Brain microvascular endothelial cell (primary cell): ENCODE measurements around the gene ITIH1.
"Not testable (repeated sequence)": the region's sequence is repeated elsewhere in the genome, so short reads cannot be mapped to it uniquely, and the experiment has no call there.

Experiments
- DNase-seq: peaks from one replicate; pipeline ENCODE4 v3.0.0-alpha.2; 2020
- H3K27ac ChIP-seq: fragments of 250-450 bp; sonication (Bioruptor Pico); 2 replicates; pipeline ENCODE4 v1.5.1; 2020; ENCODE audit warnings: mild to moderate bottlenecking, moderate library complexity
- H3K27me3 ChIP-seq: fragments of 250-450 bp; sonication (Bioruptor Pico); replicated peaks from 2 replicates; pipeline ENCODE4 v1.5.1; 2020; ENCODE audit warnings: mild to moderate bottlenecking
- H3K36me3 ChIP-seq: fragments of 250-450 bp; sonication (Bioruptor Pico); replicated peaks from 2 replicates; pipeline ENCODE4 v1.5.1; 2020; ENCODE audit warnings: mild to moderate bottlenecking
- H3K4me3 ChIP-seq: 2 replicates; pipeline ENCODE4 v1.5.1; 2011; ENCODE audit warnings: low read depth, mild to moderate bottlenecking, control low read depth, low read length, moderate library complexity
- in situ Hi-C: cut with HindIII; loops from 2 replicates; pipeline ENCODE4 v1.10.0; 2017; ENCODE audit warnings: low sequenced_read_pairs, low pct_ligation_motif_present
- TF ChIP-seq, protein P1 (sequence below): IDR thresholded peaks from 2 replicates; pipeline ENCODE4 v1.5.1; 2011; ENCODE audit warnings: low read depth, mild to moderate bottlenecking, moderate library complexity, low read length, control low read depth, inconsistent platforms; ENCODE audit errors: missing control alignments

ITIH1 gene

DNA sequence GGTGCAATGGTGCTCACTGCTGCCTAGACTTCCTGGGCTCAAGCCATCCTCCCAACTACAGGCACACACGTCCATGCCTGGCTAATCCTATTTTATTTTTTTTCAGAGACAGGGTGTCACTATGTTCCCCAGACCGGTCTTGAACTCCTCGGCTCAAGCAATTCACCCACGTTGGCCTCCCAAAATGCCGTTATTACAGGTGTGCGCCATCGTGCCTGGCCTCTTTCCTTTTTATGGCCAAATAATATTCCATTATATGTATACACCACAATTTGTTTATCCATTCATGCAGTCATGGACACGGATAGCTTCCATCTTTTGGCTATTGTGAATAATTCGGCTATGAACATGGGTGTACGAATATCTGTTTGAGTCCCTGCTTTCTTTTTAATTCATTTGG, 5.7 kb upstream of the ITIH1 start:
- H3K36me3 ChIP-seq, result no peaks in the 10 kb centered on the region
- no peak overlapping the region for H3K4me3 ChIP-seq
- TF ChIP-seq, protein P1, sequence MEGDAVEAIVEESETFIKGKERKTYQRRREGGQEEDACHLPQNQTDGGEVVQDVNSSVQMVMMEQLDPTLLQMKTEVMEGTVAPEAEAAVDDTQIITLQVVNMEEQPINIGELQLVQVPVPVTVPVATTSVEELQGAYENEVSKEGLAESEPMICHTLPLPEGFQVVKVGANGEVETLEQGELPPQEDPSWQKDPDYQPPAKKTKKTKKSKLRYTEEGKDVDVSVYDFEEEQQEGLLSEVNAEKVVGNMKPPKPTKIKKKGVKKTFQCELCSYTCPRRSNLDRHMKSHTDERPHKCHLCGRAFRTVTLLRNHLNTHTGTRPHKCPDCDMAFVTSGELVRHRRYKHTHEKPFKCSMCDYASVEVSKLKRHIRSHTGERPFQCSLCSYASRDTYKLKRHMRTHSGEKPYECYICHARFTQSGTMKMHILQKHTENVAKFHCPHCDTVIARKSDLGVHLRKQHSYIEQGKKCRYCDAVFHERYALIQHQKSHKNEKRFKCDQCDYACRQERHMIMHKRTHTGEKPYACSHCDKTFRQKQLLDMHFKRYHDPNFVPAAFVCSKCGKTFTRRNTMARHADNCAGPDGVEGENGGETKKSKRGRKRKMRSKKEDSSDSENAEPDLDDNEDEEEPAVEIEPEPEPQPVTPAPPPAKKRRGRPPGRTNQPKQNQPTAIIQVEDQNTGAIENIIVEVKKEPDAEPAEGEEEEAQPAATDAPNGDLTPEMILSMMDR, result no peak
- DNase-seq, result no peak
- in situ Hi-C loops, result no loop called here
- no peaks in the 10 kb centered on the region for H3K27me3 ChIP-seq
- no peak overlapping the region for H3K27ac ChIP-seq

DNA sequence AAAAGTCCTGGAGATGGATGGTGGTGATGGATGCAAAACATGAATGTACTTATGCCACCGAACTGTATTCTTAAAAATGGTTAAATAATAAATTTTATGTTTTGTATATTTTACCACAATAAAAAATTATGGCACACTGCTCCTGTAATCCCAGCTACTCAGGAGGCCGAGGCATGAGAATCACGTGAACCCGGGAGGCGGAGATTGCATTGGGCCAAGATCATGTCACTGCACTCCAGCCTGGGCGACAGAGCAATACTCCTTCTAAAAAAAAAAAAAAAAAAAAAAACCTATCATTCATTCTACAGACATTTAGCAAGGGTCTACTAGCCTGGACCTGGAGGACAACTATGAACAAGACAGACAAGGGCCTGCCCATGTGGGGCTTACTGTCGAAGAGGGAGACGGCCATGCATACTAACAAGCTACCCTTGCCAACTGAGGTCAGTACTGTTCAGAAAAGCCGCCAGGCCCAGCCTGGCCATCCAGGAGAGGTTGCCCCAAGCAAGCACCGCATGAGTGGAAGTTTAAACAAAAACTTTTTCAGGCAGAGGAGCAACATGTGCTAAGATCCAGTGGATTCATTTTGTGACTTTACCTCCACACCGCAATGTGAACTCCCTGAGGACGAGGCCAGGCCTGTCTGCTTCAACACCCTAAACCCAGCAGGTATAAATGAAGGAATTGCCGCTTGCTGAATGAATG, 3.9 kb upstream of the ITIH1 start:
- in situ Hi-C loops, result no loop called here
- no peaks in the 10 kb centered on the region for H3K36me3 ChIP-seq
- no peak overlapping the region for H3K27ac ChIP-seq
- H3K4me3 ChIP-seq, result no peak overlapping the region
- DNase-seq, result no peak
- H3K27me3 ChIP-seq, result no peaks in the 10 kb centered on the region
- TF ChIP-seq, protein P1, result no peak

DNA sequence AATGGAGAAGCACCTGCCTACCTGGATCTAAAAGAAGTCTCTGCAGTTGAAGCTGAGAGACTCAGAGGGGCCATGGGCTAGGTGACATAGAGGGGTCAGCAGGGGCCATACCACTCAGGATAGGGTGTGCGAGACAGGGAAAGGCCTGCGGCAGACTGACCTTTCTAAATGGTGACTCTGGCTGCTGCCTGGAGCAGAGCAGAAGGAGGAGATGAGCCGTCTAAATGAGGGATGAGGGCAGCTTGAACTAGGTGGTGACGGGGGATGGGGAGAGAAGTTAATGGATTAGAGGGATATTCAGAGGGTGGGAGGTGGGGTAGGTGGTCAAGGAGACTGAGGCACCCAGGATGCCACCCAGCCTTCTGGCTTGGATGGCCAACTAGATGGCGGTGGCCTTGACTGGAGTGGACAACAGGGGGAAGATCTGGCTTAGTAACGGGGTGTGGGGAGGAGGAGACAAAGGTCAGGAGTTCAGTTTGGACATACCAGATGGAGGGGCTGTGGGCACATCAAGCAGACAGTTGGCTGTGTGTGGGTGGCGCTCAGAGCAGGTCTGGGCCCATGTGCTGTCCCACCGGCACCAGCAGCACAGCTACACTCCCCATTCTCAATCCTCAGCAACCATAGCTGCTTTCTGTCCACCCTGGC, 3.2 kb upstream of the ITIH1 start:
- no peak overlapping the region for H3K27ac ChIP-seq
- DNase-seq, result no peak
- H3K4me3 ChIP-seq, result no peak overlapping the region
- H3K27me3 ChIP-seq, result no peaks in the 10 kb centered on the region
- no peaks in the 10 kb centered on the region for H3K36me3 ChIP-seq
- TF ChIP-seq, protein P1, result no peak
- in situ Hi-C loops, result no loop called here

DNA sequence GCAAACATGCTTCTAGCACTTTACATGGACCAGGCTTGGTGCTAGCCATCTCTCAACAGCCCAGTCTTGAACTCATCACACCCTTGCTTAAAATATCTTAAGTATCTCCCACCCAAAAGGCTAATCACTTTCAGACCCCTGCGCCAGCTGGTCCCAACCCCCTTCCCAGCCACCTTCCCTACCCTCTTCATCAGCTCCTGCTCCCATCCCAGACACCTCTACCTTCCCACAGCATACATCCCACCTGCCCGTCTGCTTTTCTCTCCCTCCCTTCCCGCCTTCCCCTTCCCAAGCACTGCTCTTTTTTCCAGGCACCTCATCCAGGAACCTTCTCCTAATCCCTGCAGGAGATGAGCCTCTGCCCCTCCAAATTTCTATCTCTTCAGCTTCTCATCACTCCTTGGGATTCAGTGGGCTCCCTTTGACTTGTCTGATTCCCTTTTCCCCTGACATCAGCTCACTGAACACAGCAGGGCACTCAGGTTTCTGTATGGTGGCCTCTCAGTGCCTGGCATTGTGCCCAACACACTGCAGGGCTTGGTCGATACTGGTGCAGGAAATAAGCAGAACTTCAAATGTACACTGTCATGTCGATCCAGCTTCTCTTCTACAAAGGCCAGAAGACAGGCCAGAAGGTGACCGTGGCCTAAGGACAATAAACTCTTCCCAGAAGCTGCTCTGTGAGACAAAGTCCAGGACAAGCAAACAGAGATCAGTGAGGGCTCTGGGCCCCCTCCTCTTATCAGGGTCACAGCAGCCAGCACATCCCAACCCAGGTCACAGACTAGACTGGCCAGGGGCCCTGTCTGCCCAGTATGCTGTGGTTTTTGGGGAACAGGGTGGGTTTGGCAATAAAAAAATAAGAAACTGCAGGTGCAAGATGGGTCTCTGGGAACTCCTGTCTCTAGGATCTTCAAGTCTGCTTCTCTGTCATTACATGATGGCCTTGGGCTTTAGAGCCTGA, 2.2 kb upstream of the ITIH1 start:
- TF ChIP-seq, protein P1, result no peak
- no peak for DNase-seq
- Histone ChIP-seq H3K36me3 (no peaks in the 10 kb centered on the region), H3K27ac (no peak overlapping the region), H3K27me3 (no peaks in the 10 kb centered on the region), H3K4me3 (no peak overlapping the region)
- in situ Hi-C loops, result no loop called here

DNA sequence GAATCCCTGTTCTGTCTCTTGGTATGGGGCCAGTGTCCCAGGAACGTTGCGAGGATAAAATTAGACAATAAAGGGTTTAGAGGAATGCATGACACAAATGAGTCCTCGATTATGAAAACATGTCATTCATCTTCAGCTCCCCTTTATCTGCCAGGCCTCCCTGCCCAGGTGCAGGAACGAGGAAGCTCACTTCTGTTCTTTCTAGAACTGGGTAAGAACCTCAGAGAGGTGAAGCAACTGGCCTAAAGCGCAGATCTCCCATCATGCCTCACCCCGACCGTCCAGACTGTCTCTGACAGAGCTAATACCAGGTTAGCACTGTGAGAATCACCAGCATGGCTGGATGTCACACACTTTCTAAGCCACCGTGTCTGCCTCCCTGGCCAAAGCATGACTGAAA, 1.5 kb upstream of the ITIH1 start:
- TF ChIP-seq, protein P1, result no peak
- in situ Hi-C loops, result no loop called here
- H3K27me3 ChIP-seq, result no peaks in the 10 kb centered on the region
- DNase-seq, result no peak
- H3K4me3 ChIP-seq, result no peak overlapping the region
- H3K36me3 ChIP-seq, result no peaks in the 10 kb centered on the region
- no peak overlapping the region for H3K27ac ChIP-seq

DNA sequence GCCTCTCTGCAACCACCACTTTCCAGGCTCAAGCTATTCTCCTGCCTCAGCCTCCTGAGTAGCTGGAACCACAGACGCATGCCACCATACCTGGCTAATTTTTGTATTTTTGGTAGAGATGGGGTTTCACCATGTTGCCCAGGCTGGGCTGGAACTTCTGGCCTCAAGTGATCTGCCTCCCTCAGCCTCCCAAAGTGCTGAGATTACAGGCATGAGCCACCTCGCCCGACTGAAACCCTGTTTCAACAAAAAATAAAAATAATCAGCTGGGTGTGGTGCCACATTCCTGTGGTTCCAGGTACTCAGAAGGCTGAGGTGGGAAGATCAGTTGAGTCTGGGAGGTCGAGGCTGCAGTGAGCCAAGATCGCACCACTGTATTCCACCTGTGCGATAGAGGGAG, 913 bp upstream of the ITIH1 start:
- H3K4me3 ChIP-seq, H3K36me3 ChIP-seq, in situ Hi-C loops, DNase-seq, H3K27me3 ChIP-seq, H3K27ac ChIP-seq: not testable (repeated sequence)
